Measurements from ENCODE around the gene FBXL4.

The FBXL4 gene

DNA sequence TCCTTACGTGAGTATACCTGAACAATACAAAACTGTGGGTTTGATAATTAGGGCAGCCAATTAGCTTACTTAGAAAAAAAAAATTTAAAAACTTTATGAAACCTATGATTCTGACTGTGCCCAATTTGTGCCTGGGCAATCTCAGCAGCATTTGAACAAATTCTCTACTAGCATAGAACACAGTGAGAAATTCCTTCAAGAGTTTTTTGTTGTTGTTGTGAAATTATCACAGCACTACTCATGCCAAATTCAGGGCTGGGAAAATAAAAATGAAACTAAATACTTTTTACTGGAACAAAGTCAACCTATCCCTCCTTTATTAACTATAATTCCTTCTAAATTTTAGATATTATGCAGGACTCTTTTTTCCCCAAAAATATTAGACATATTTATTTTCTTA, 70.5 kb downstream of the FBXL4 start:
- no peak for DNase-seq

DNA sequence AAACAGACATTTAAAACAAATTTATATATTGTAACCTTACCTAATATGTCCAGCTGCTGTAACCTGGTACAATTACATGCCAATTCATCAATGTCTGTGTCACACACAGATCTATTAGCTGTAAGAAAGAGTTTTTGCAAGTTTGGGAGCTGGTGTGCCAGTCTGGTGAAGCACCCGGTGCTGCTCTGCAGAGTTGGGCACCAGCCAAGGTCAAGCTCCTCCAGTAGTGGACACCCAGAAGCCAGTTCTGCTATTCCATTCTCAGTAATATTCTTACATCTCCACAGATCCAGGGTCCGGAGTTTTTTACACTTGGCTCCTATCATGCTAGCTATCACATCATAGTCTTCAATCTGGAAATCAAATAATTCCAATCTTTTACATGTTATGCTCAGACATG, 72.4 kb downstream of the FBXL4 start:
- no peak for DNase-seq

DNA sequence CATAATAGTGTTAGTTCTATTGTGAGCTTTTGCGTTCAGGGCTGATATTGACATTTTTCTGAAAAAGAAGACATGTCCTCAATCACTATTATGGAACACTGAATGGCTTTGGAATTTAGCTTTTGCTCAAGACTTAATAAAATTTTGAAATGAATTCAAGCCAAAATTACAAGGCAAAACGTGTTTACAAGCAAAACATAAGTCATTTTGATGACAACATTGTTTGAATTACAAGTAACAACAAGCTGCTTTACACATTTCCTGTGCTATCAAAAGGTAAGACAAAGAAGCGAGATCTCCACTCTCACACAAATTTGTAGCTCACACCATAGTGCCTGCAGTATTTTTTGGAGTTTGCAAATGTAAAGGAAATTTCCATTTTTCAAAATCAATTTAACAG, 75.9 kb downstream of the FBXL4 start:
- no peak for DNase-seq

DNA sequence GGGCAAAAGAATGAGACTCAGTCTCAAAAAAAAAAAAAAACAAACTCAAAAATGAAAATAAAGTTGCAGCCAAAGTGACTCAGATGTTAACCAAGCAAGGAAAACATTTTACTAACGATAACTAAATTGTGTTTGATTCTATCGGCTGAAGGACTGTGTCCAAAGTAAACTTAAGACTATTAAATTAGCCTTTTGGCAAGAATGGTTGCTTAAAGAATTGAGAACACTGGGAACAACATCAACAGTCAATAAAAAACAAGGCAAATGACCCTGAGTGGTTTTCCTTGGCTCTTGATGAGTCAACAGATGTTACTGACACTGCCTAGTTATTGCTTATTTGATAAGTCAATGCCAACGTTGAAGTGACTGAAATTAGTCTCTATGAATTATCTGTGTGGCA, 76.7 kb downstream of the FBXL4 start:
- DNase-seq: no peak

DNA sequence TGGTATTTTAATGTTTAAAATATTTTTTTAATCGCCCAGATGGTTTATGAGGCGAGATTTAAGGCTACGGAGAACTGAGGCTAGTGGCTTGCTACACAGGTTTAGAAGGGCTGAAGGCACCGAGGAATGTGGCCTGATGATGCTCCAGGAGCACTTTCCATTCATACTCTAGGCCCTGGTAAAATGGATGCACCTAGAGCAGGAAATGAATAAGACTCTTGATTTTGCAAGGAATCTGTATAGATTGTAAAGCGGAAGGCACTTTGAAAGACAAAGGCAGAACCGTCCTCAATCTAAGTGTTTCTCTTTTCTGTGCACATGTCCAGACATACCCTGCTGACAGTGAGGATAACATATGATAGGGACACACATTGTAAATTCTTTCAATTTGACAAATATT, 83.2 kb downstream of the FBXL4 start:
- no peak for DNase-seq

DNA sequence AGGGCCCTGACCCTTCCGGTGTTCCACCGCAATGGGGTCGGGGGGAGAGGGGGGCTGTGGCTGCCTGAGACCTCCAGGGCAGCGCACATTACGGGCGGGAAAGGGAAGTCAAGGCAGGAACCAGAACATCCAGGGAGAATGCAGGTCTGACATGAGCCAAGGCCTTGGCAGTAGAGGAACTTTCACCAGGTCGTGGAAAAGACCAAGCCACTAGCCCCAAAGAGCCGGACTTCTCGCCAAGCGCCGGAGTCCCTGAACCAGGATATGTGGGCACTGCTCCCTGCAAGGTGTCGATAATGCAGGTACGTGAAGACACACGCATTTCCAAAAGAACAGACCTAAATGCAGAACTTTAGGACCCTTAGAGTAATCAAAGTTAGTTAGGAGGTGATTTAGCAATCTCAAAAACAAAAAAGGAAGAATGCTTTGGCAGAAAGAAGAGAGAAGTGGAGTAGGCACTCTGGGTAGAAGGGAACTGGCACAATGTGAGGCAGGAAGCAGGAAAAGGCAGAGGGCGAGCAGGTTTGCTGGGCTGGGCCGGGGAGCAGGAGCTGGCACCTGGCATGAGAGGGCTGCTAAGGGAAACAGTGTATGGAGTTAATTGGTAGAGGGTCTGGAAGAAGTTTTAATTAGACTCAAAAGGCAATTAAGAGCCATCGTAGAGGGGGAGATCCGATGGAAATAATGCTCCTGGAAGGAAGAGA, 99.1 kb downstream of the FBXL4 start:
- no peak for DNase-seq

DNA sequence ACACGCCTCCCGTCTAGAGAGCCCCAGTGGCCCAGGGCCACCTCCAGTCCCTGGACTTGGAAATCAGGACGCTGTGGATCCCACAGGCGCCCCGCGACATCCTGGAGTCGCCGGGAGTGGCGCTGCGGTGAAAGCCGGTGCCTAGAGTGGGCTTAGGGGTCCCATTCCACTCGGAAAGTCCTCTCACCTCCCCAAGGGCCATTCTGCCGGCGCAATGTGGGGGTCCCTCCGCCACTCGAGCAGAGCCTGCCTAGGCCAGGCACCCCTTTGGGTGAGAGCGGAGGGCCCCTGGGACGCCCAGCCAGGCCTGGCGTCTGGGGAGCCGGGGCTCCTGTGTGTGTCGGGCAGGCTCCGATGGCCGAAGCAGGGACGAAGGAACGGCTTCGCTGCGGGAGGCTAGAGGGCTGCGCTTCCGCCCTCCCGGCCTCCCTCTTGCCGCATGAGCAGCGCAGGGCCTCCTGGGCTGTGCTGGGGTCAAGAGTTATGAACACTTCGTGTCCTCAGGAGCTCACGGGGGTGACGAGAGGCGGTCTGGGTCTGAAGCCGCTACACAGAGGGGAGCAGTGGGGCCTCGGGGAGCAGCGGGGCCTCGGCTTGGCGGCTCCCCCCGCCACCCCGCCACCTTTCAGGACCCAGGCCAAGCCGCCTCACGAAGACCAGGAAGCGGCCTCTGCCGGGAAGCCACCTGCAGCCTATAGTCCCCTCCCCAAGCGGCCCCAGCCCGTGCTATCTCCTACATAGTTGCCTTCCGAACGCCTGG, 99.8 kb downstream of the FBXL4 start:
- no peak for DNase-seq

DNA sequence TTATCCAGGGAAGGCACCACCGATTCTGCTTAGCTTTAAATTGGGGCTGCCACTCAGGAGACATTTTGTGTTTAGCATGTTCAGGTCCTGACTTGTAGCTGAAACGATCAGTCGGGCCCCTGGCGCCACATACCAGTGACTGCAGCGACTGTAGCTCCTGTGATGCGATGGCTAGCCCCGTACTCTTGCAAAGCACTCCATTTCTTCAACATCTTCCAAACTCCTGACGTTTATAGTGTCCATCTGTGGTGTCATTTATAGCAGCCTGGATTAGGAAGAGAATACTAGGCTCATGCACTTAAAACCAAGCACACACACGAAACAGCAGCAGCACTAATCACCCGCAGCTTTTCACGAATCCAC, 100.3 kb downstream of the FBXL4 start:
- no peak for DNase-seq

DNA sequence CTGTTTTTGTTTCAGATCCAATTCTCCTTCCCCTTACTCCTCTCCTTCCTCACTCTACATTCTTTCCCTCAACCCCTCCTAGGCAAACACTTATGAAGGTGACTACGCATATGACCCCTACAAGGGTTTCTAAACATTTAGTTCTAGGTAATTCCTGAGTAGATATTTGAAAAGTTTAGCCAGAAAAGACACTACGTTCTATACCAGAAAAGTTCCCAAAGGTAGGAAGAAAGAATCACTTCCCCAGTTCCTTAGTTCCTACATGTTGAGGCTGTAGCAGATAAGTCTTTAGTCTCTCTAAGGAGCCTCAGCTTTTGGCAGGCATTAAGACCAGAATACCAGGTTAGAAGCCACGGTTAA, 101.7 kb downstream of the FBXL4 start:
- DNase-seq: no peak

DNA sequence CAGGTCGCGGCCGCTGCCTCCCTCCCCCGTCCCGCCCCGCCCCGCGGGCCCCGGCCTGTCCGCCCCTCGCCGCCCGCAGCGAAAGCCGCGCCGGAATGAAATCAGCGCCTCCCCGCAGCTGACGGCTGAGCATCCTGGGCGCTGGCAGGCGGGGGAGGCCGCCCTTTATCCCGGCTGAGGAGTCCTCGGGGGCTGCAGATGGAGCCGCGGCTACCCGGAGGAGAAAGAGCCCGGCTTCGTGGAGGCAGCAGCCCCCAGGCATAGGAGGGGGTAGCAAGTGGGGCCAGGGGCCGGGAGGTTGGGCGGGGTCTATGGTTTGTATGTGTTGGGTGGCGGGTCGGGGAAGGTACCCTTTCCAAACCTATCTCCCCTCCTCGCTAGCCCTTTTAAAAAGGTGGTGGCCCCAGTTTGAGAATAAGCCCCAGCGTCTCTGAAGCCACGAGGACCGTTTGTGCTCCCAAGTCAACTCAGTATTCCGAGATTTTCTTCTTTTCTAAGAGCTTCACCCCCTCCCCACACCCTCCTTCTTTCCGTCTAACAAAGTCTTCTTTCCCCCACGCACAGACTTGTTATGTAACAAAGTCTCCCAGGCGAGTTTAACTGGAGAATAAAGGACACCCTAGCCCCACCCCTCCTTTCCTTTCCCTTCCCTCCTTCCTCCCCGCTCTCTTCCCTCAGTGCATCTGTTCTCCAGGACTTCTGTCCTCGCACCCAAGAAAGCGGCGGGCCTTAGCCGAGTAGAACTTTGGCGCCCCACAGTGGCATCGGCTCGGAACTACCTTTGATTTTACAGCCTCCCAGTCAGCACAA, 102.3 kb downstream of the FBXL4 start:
- no peak for DNase-seq

DNA sequence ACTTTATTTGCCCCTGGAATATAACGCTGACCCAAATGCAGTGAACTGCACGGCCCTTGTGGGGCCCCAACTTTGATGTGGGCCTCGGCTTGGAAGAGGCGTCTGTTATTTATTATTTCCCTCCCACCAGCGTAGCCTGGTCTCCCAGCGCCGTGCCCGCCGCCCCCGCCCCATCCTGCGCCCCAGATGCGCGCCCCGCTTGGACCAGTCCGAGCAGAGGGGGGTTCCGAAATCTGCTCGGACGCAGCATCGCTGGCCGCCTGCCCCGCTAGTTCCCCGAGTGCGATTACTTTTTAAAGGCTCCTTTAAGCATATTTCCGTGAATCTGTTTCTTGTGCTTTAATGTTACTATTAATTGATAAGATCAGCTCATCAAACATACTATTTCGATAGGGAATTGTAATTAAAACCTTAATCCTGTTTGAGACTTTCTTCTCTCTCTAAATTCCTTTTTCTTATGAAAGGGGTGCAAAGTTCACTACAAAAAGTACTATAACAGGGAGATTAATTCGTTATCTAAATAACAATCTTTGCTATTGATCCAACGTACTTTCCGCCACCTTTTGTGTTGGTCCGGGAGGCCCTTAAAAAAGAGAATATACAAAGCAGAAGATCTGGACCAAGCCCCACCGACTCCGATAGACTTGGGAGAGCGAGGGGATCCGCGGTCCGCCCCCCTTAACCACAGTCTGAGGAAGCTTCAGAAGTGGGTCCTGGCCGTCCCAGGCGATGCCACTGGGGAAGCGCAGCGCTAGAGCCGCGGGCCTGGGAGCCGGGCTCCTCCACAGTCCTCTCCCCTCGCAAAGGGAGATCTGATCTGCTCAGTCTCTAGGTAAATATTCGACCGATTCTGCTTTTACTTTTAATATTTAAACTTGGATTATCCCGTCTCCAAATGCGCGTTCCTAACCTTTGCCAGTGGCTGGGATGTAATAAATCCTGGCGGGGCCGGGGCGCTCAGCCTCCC, 103.2 kb downstream of the FBXL4 start:
- DNase-seq: no peak

DNA sequence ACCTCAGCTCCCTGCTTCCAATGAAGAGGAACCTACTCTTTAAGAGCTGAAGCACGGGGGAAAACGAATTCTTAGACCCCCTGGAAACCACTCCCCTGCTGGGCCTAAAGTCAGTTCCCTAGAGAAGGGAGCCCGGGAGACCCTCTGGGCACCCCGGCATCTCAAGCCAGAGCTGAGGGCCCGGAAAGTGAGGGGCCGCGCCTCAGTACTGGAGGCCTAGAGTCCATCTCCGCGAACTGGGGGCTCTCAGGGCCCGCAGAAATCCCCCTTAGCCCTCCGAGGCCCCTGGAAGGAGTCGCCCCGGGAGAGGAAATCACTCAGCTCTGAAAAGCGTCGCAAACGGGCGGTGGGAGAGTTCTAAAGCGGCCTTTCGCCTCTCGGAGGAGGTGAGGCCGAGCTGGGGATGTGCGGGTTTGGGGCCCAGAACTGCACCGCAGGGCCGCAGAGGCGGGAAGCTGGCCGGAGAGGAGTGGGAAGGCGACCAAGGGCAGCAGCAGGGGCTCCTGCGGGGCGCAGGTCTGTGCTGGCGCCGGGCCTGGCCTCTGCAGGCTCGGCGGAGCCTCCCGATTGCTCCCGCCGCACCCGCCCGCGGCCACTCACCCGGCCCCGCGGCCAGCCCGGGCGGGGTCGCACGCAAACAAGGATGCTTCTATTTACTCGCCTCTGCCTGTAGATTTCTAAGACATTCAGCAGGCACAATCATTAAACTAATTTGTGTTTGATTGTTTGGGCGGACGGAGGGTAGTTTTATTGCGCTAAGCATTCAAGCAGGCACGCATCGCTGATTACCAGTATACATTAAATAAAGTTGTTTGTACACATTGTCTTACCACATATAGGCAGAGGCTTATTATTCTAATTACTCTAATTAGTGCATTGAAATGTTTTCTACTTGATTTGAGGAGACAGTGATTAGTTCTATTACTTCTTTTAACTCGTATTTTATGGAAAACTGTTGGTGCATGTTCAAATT, 104.2 kb downstream of the FBXL4 start:
- DNase-seq: no peak

DNA sequence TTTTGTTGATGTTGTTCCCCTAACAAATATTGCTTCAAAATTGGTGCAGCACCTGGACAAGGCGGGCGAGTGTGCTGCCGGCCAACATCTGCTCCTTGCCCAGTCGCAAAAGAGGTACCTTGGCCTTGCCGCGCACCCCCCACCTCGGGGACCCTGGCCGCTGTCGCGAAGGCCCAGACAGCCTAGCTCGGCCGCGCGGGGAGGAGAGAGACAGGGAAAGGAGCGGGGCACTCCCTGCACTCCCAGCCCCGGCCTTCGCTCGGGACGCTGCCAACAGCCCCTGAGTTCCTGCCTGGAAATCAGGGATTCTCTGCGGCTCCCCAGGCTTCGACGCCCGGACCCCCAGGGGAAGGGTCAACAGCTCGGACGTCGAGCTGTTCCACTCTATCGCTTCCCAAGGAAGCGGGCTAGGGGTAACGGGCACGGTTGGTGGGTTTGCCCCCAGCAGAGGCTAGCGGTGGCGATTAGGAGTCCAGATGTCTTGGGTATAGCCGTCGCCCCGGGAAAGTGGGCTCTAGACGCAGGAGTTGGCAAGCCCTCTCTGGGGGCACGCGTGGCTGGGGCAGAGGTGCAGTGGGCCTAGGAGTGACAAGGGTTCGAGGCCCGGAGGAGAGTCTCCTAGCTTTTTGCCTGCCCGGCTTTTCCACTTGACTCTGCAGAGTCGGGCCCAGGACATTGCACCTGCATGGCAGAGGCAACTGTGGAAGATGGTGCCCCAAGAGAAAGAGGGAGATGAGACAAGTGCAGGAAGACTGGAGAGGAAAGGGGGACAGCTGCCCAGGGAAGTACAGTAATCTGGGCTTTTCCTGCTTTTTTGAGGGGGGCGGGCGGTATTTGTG, 105.2 kb downstream of the FBXL4 start:
- no peak for DNase-seq

DNA sequence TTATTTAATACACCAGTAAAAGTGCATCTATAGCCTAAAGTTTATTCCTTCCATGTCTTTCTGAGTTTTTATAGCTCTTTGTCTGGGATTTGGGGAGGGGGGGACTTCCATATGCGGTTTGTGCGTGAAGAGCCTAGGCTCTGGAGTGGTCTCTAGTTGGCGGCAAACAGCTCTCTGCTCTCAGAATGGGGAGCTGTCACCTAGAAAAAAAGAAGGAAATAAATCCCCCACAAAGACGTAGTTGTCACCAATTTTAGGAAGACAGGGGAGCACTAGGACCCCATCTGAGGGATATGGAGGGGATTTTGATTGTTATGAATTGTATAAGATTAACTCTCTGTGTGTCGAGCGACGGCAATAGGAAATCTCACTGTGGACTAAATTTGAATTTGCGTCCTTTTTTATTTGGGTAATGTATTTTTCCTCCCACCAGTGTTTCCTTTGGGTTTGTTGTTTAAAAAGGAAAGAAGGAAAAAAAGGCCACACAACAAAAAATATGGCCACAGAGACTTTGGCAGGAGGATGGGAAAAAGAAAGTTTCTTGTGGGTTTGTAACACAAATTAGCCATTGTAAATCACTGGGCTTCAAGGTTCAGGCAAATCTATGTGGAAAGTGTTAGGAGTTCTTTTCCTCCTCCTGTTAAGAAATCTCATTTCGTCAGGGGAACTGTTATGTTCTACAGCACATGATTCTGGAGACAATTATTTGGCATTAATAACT, 106.0 kb downstream of the FBXL4 start:
- no peak for DNase-seq

DNA sequence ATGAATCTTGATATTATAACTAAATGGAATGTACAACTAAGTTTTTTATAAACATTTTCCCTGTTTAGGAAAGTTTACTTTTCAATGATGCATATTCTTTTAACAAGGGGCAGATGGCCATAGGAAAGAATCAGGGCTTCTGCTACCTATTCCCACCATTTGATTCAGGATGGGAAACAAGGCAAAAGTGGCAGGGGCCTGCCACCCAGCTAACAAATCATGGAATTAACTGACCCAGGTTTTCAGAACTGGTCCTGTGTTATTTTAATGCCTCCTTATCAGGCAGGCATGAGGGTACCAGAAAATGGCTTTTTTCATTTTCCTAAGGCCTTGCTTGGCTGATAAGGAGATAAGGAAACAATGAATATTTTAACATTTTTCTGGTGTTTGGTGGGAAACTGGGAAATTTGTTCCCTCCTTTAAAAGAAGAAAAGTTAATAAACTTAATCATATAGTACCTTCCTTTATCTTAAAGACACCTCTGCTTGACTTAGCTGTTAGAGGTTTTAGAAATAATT, 106.7 kb downstream of the FBXL4 start:
- DNase-seq: no peak

DNA sequence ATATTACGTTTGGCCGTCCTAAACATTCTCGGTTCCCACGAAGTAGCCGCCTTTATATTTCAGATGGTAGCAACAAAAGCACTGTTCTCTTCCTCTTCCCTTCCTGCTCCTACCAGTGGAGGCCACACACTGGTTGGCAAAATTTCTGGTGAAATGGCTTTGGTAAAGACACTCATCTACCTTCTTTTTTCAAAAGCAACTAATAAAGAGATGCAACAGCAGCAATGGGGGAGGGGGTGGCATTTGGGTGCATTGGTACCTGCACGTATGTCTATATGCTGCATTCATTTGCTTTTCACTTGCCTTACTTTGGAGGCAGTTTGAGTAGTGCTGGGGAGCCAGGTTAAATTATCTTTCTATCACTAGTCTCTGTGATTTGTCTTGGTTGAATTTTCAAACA, 107.4 kb downstream of the FBXL4 start:
- no peak for DNase-seq

DNA sequence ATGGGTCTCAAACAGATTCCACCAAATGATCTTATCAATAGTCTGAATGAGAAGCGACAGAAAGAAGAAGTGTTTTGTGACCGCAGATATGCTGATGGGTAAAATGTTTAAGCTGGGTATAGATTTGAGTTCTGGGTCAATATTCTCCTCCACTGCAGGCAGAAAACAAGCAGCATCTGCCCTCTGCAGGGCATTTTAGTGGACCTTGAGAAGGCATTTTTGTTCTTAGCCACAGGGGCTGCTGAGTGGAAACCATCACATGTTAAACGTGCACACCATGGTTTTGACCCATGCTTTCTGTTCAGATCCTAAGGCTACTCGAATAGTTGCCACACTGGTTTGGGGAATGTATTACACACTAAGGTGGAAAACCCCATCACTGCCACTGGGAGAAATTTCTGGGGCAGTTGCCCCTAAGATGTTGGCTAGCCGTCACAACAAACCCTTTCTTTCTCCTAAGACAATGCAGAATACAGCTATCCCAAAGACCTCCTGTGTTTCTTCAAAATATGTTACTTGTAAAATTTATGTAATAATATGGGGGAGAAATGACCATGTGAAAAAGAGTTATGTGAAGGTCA, 107.9 kb downstream of the FBXL4 start:
- DNase-seq: no peak

DNA sequence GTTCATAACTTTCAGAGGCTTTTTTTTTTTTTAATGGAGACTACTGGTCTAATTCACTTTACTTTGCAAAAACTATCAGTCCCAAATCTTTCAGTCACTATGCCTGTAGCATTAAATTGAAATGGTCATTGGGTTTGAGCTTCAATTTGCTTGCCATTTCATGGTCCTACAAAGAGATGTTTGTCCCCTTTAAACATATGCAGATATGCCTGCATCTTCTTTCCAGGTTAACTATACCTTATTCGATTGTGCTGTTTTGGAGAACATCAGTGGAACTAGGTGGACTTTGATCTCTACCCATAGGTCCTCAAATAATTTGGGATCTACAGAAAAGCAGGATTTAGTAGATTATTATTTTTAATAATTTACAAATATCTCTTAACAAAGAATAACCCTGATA, 108.8 kb downstream of the FBXL4 start:
- no peak for DNase-seq

DNA sequence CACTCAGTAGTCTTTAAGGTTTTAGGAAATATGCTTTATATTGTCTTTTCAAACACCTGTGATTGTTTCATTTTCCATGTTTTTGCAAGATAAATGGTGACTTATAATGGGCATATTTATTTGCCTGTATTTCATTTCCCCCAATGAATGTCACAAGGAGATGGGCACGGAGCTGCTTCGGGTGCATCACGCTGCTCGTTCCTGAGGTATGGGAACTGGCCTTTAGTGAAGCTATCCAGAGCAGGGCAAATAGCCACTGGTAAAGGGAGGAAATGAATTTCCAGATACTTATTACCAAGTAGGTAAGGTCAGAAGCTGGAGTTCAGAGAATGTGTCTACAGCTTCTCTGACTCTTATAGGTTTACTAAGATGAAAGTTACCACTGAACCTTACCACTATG, 109.7 kb downstream of the FBXL4 start:
- no peak for DNase-seq

Measured in NCI-H2081 treated with DMSO at 0.1 percent for 48 hours (cell line).